Mesendoderm (in vitro differentiated cells): ENCODE results near the gene IFI44L.

ENCODE experiments used
- DNase-seq: peaks from one replicate; pipeline ENCODE4 v3.0.0; 2013
- H2AK5ac ChIP-seq: 2 replicates; pipeline ENCODE4 v1.6.1; 2013; ENCODE audit warnings: low read length, inconsistent platforms
- H2BK120ac ChIP-seq: 2 replicates; pipeline ENCODE4 v1.6.1; 2013; ENCODE audit warnings: low read depth, mild to moderate bottlenecking, low read length, moderate library complexity, mixed read lengths
- H2BK15ac ChIP-seq: replicated peaks from 2 replicates; pipeline ENCODE4 v1.6.1; 2013; ENCODE audit warnings: low read depth, mild to moderate bottlenecking, moderate library complexity
- H2BK5ac ChIP-seq: 2 replicates; pipeline ENCODE4 v1.6.1; 2013; ENCODE audit warnings: low read length, inconsistent platforms
- H3K18ac ChIP-seq: 2 replicates; pipeline ENCODE4 v1.6.1; 2013; ENCODE audit warnings: mild to moderate bottlenecking, low read length, mixed read lengths
- H3K23ac ChIP-seq: one replicate; pipeline ENCODE4 v1.6.1; 2013; ENCODE audit warnings: low read length
- H3K27ac ChIP-seq: 2 replicates; pipeline ENCODE4 v1.5.1; 2013; ENCODE audit warnings: low read depth, mild to moderate bottlenecking, inconsistent platforms, low read length, moderate library complexity
- H3K27me3 ChIP-seq: 2 replicates; pipeline ENCODE4 v1.6.1; 2013; ENCODE audit warnings: low read length, control low read depth, mild to moderate bottlenecking, inconsistent platforms; ENCODE audit not compliant: insufficient read depth, poor library complexity
- H3K36me3 ChIP-seq: 2 replicates; pipeline ENCODE4 v1.6.1; 2013; ENCODE audit warnings: low read length, inconsistent platforms; ENCODE audit not compliant: control insufficient read depth, insufficient read depth
- H3K4ac ChIP-seq: one replicate; pipeline ENCODE4 v1.6.1; 2013; ENCODE audit warnings: low read depth, mild to moderate bottlenecking, low read length, moderate library complexity
- H3K4me1 ChIP-seq: 2 replicates; pipeline ENCODE4 v1.6.1; 2013; ENCODE audit warnings: low read depth, low read length, inconsistent platforms; ENCODE audit not compliant: control insufficient read depth
- H3K4me2 ChIP-seq: 2 replicates; pipeline ENCODE4 v1.6.1; 2013; ENCODE audit warnings: low read length
- H3K4me3 ChIP-seq: 2 replicates; pipeline ENCODE4 v1.5.1; 2013; ENCODE audit warnings: mild to moderate bottlenecking, low read length
- H3K56ac ChIP-seq: one replicate; pipeline ENCODE4 v1.6.1; 2013; ENCODE audit warnings: low read length
- H3K79me1 ChIP-seq: 2 replicates; pipeline ENCODE4 v1.6.1; 2013; ENCODE audit warnings: low read length, inconsistent platforms
- H3K79me2 ChIP-seq: 2 replicates; pipeline ENCODE4 v1.6.1; 2013; ENCODE audit warnings: mild to moderate bottlenecking, low read length; ENCODE audit not compliant: control insufficient read depth, insufficient read depth
- H3K9ac ChIP-seq: 2 replicates; pipeline ENCODE4 v1.6.1; 2013; ENCODE audit warnings: low read length, inconsistent platforms
- H4K5ac ChIP-seq: one replicate; pipeline ENCODE4 v1.6.1; 2013; ENCODE audit warnings: low read length
- H4K8ac ChIP-seq: one replicate; pipeline ENCODE4 v1.6.1; 2013; ENCODE audit warnings: low read depth, mild to moderate bottlenecking, control low read depth, low read length, moderate library complexity
- WGBS: extraction: QIAGEN DNeasy Blood & Tissue Kit; methylation state at CpG from one replicate; pipeline ENCODE4 v1.1.7; 2013; ENCODE audit warnings: low lambda C conversion rate, missing lambda C conversion rate; ENCODE audit not compliant: insufficient coverage; ENCODE audit errors: extremely low coverage; 5-methylcytosine and 5-hydroxymethylcytosine counted together

Gene IFI44L

GRCh38 chr1:78607334-78607927 lies 12.8 kb upstream of the IFI44L start:
- Histone ChIP-seq H4K5ac (no peak overlapping the region), H3K4ac (no peak overlapping the region), H3K79me2 (no peaks in the 10 kb centered on the region), H3K9ac (no peak overlapping the region), H2AK5ac (no peak overlapping the region), H2BK120ac (no peak overlapping the region), H3K4me1 (no peaks in the 10 kb centered on the region), H3K79me1 (no peaks in the 10 kb centered on the region), H3K23ac (no peak overlapping the region), H3K4me3 (no peak overlapping the region), H2BK5ac (no peak overlapping the region), H3K36me3 (no peaks in the 10 kb centered on the region), H3K27ac (no peak overlapping the region), H4K8ac (no peak overlapping the region), H3K4me2 (no peak overlapping the region), H3K27me3 (no peaks in the 10 kb centered on the region), H3K18ac (no peak overlapping the region), H2BK15ac (no peak overlapping the region), H3K56ac (no peak overlapping the region)
- peak; percentile 16 for DNase-seq
- WGBS = no CpG with 5 or more reads among the region's 5 CpGs

- H2BK15ac ChIP-seq = no peak overlapping the region
- H3K4me1 ChIP-seq = no peaks in the 10 kb centered on the region
- H3K79me2 ChIP-seq = no peaks in the 10 kb centered on the region
- peak; percentile 44 for DNase-seq
- no peak overlapping the region for H3K56ac ChIP-seq
- WGBS = no CpG with 5 or more reads among the region's 4 CpGs
- no peak overlapping the region for H3K23ac ChIP-seq
- H3K27me3 ChIP-seq = no peaks in the 10 kb centered on the region
- H2AK5ac ChIP-seq = no peak overlapping the region
- H3K4ac ChIP-seq = no peak overlapping the region
- H2BK120ac ChIP-seq = no peak overlapping the region
- no peak overlapping the region for H2BK5ac ChIP-seq
- no peak overlapping the region for H4K8ac ChIP-seq
- H3K4me3 ChIP-seq = no peak overlapping the region
- no peak overlapping the region for H3K18ac ChIP-seq
- H3K79me1 ChIP-seq = no peaks in the 10 kb centered on the region
- H4K5ac ChIP-seq = no peak overlapping the region
- H3K36me3 ChIP-seq = no peaks in the 10 kb centered on the region
- no peak overlapping the region for H3K27ac ChIP-seq
- H3K4me2 ChIP-seq = no peak overlapping the region
- no peak overlapping the region for H3K9ac ChIP-seq
Observed at GRCh38 chr1:78607944-78608343, 12.3 kb upstream of the IFI44L start.

DNA sequence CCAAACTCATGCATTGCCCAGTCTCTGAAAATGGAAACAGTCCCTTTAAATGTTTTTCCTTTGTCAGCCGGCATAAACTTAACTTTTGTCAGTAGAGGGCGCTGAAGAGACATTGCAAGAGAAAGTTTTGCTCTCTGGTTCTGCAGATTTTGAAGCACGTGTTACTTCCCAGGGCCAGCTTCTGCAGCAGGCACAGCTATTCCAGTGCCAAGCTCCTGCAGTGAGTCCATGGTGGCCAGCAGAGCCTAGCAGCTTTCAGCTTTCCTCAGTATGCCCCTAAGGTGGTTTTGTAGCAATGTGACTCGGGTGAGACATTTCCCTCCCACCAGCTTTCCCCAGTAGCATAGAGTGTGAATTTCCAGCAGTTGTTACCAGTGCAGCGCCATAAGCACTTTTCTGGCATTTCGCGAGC lies 2.6 kb upstream of the IFI44L start:
- H3K4me2 ChIP-seq = no peak overlapping the region
- no peak overlapping the region for H3K4me3 ChIP-seq
- no peaks in the 10 kb centered on the region for H3K4me1 ChIP-seq
- no peak overlapping the region for H3K9ac ChIP-seq
- H3K27ac ChIP-seq = no peak overlapping the region
- H4K8ac ChIP-seq = no peak overlapping the region
- no peak overlapping the region for H3K18ac ChIP-seq
- no peaks in the 10 kb centered on the region for H3K79me1 ChIP-seq
- peak overlapping the region; percentile 54 for H3K56ac ChIP-seq
- H3K27me3 ChIP-seq = no peaks in the 10 kb centered on the region
- no peaks in the 10 kb centered on the region for H3K79me2 ChIP-seq
- H2BK5ac ChIP-seq = no peak overlapping the region
- no peak overlapping the region for H2BK15ac ChIP-seq
- no peak overlapping the region for H3K4ac ChIP-seq
- H3K23ac ChIP-seq = no peak overlapping the region
- no peak overlapping the region for H2BK120ac ChIP-seq
- peak; percentile 89 for DNase-seq
- no peaks in the 10 kb centered on the region for H3K36me3 ChIP-seq
- H4K5ac ChIP-seq = no peak overlapping the region
- no CpG with 5 or more reads among the region's 7 CpGs for WGBS
- no peak overlapping the region for H2AK5ac ChIP-seq

DNA sequence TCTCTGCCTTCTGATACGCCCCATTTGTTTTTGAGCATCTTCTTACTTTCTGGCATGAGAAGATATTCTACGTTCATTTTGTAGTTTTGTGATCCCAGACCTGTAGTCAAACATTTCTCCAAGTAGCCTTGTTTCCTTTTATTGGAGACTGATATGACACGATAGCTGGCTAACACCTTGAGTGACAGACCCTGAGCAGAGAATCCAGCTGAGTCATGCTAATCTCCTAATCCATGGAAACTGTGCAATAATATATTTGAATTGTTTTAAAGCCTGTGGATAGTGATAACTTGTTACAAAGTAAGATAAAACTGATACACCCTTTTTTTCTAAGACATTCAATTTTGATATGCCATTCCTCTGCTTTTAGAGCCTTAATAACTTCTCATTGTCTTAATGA lies 1.2 kb upstream of the IFI44L start:
- Histone ChIP-seq H3K79me1 (no peaks in the 10 kb centered on the region), H2BK120ac (no peak overlapping the region), H3K27me3 (no peaks in the 10 kb centered on the region), H3K18ac (no peak overlapping the region), H2BK5ac (no peak overlapping the region), H4K8ac (no peak overlapping the region), H3K56ac (no peak overlapping the region), H3K4me1 (no peaks in the 10 kb centered on the region), H2BK15ac (no peak overlapping the region), H3K23ac (no peak overlapping the region), H3K4me3 (no peak overlapping the region), H3K36me3 (no peaks in the 10 kb centered on the region), H3K4ac (no peak overlapping the region), H3K4me2 (no peak overlapping the region), H3K79me2 (no peaks in the 10 kb centered on the region), H4K5ac (no peak overlapping the region), H2AK5ac (no peak overlapping the region), H3K9ac (no peak overlapping the region), H3K27ac (no peak overlapping the region)
- WGBS = no CpG with 5 or more reads among the region's 3 CpGs
- no peak for DNase-seq

DNA sequence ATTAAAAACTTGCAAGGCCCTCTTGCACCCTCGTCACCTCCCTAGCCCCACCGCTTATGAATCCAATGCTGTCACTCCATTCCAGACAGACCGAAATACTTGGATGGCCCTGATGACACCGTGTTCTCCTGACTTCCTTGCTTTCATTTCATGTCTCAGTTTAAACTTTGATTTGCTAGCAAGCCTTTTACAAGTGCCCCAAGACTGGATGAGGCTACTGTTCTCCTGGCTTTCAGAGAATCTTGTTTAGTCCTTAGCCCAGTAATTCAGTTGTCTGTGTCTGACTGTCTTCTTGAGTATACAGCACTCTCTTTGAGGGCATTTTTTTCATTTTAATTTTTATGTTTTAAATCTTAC lies 824 bp upstream of the IFI44L start:
- Histone ChIP-seq H3K27me3 (no peaks in the 10 kb centered on the region), H4K5ac (no peak overlapping the region), H3K79me1 (no peaks in the 10 kb centered on the region), H2AK5ac (no peak overlapping the region), H2BK120ac (no peak overlapping the region), H3K4ac (no peak overlapping the region), H2BK15ac (no peak overlapping the region), H3K18ac (no peak overlapping the region), H3K79me2 (no peaks in the 10 kb centered on the region), H3K4me1 (no peaks in the 10 kb centered on the region), H3K27ac (no peak overlapping the region), H2BK5ac (no peak overlapping the region), H4K8ac (no peak overlapping the region), H3K36me3 (no peaks in the 10 kb centered on the region), H3K9ac (no peak overlapping the region), H3K56ac (no peak overlapping the region), H3K4me3 (no peak overlapping the region), H3K23ac (no peak overlapping the region), H3K4me2 (no peak overlapping the region)
- no peak for DNase-seq
- no CpG with 5 or more reads among the region's 4 CpGs for WGBS

- Histone ChIP-seq H3K4ac (no peak overlapping the region), H2BK120ac (no peak overlapping the region), H3K18ac (no peak overlapping the region), H2BK5ac (no peak overlapping the region), H4K8ac (no peak overlapping the region), H2AK5ac (no peak overlapping the region), H3K56ac (no peak overlapping the region), H3K27me3 (no peaks in the 10 kb centered on the region), H3K79me2 (no peaks in the 10 kb centered on the region), H3K79me1 (no peaks in the 10 kb centered on the region), H3K4me1 (no peaks in the 10 kb centered on the region), H2BK15ac (no peak overlapping the region), H3K36me3 (no peaks in the 10 kb centered on the region), H3K23ac (no peak overlapping the region), H3K9ac (no peak overlapping the region), H3K27ac (no peak overlapping the region), H3K4me3 (no peak overlapping the region), H3K4me2 (no peak overlapping the region), H4K5ac (no peak overlapping the region)
- no peak for DNase-seq
- no CpG with 5 or more reads among the region's 1 CpG for WGBS
Observed at GRCh38 chr1:78620666-78621065, 418 bp downstream of the IFI44L start.
